Left lobe of liver (tissue), 2 donors: Measurements from ENCODE around the gene FLNC. TPM values are rescaled to one million over a fixed set of nuclear protein-coding genes. Genes with fewer than 3 reads are reported as not detected.

Experiments
- ATAC-seq: fragments of 200-7000 bp; cut with Tn5 transposase; one replicate; pipeline ENCODE4 v1.9.1; 2020; ENCODE audit warnings: mild to moderate bottlenecking, moderate library complexity
- DNase-seq: peaks from one replicate; pipeline ENCODE4 v3.0.0-alpha.2; 2020; ENCODE audit warnings: low spot score
- total RNA-seq: library from RNA; stranded (reverse); gene quantifications from one replicate; pipeline ENCODE4 v1.2.1, GENCODE V29; 2021
- donor health status: DM: no; HTN: no; CAD: no; lungs with moderate emphysema.
- donor health status: DM: no; HTN: yes; CAD: no.

The FLNC gene
- 0.55 TPM for total RNA-seq

GRCh38 chr7:128830231-128831177 is at the start of gene FLNC:
Gene FLNC, plus strand, starts transcription at chr7:128830406. Its CDS starts 232 bp downstream, at chr7:128830638.
- no peak for DNase-seq
- ATAC-seq = peak; percentile 72

GRCh38 chr7:128781126-128781525 is 49.1 kb upstream of the FLNC start:
- no peak for ATAC-seq

GRCh38 chr7:128781851-128782250 is 48.4 kb upstream of the FLNC start:
- DNase-seq = no peak
- no peak for ATAC-seq

More at GRCh38 chr7:128781126-128781525, 49.1 kb upstream of the FLNC start:
- no peak for DNase-seq

GRCh38 chr7:128783143-128783861 is 46.9 kb upstream of the FLNC start:
- DNase-seq = no peak
- peak; percentile 78 for ATAC-seq

GRCh38 chr7:128785738-128786137 is 44.5 kb upstream of the FLNC start:
- DNase-seq = no peak
- no peak for ATAC-seq

- ATAC-seq (no peak), DNase-seq (no peak)
Measured at GRCh38 chr7:128788446-128789412, 41.5 kb upstream of the FLNC start.

- ATAC-seq (no peak), DNase-seq (no peak)
Measured at GRCh38 chr7:128790315-128791041, 39.7 kb upstream of the FLNC start.

GRCh38 chr7:128791121-128791971 is 38.9 kb upstream of the FLNC start, which contains the start of gene CCDC136:
Gene CCDC136, plus strand, starts transcription at chr7:128791968. Its CDS starts 444 bp downstream, at chr7:128792412.
- ATAC-seq = peak; percentile 92
- peak; percentile 66 for DNase-seq

- ATAC-seq (no peak), DNase-seq (no peak)
Measured at GRCh38 chr7:128791972-128792327, 38.3 kb upstream of the FLNC start.

GRCh38 chr7:128792471-128793180 is 37.6 kb upstream of the FLNC start:
- DNase-seq (no peak), ATAC-seq (no peak)

- ATAC-seq (no peak), DNase-seq (no peak)
Measured at GRCh38 chr7:128793181-128793547, 37.0 kb upstream of the FLNC start.

GRCh38 chr7:128794020-128794419 is 36.2 kb upstream of the FLNC start:
- ATAC-seq (no peak), DNase-seq (no peak)

GRCh38 chr7:128794436-128794835 is 35.8 kb upstream of the FLNC start:
- DNase-seq = no peak
- ATAC-seq = no peak

- DNase-seq (no peak), ATAC-seq (no peak)
Measured at GRCh38 chr7:128795129-128795528, 35.1 kb upstream of the FLNC start.

GRCh38 chr7:128796327-128796726 is 33.9 kb upstream of the FLNC start:
- DNase-seq (no peak), ATAC-seq (no peak)

- no peak for ATAC-seq
- no peak for DNase-seq
Measured at GRCh38 chr7:128799451-128799850, 30.8 kb upstream of the FLNC start.

GRCh38 chr7:128800567-128800966 is 29.6 kb upstream of the FLNC start:
- DNase-seq (no peak), ATAC-seq (no peak)

GRCh38 chr7:128801003-128801402 is 29.2 kb upstream of the FLNC start:
- no peak for DNase-seq
- no peak for ATAC-seq
